Calu3 (cell line): ENCODE measurements around the gene TSEN2. TPM values are rescaled to one million over a fixed set of nuclear protein-coding genes. Genes with fewer than 3 reads are reported as not detected.

Source experiments
- BruUV-seq: library from RNA; stranded (reverse); fragments of 400-500 nt; replicated peaks from 2 replicates; lab custom pipeline; 2021; lab: Mats Ljungman, UMichigan
- CTCF ChIA-PET: fragments of 300-600 bp; sonication (Branson Sonifier 250); formaldehyde crosslinking; loops from one replicate; lab custom pipeline; 2022; ENCODE audit warnings: antibody characterized with exemption; lab: Charles Lee
- DNase-seq: peaks from one replicate; pipeline ENCODE4 v3.0.0; 2022
- H3K27ac Mint-ChIP-seq: one replicate; pipeline ENCODE4 v1.8.0; 2022; ENCODE audit warnings: mixed read lengths; ENCODE audit not compliant: unreplicated experiment
- H3K27me3 Mint-ChIP-seq: one replicate; pipeline ENCODE4 v1.8.0; 2022; ENCODE audit warnings: mixed read lengths; ENCODE audit not compliant: unreplicated experiment
- H3K36me3 Mint-ChIP-seq: one replicate; pipeline ENCODE4 v1.8.0; 2022; ENCODE audit warnings: mild to moderate bottlenecking, moderate library complexity, mixed read lengths; ENCODE audit not compliant: insufficient read depth, unreplicated experiment
- H3K4me1 Mint-ChIP-seq: one replicate; pipeline ENCODE4 v1.8.0; 2022; ENCODE audit warnings: mild to moderate bottlenecking, low read depth, mixed read lengths; ENCODE audit not compliant: unreplicated experiment
- H3K4me3 Mint-ChIP-seq: one replicate; pipeline ENCODE4 v1.8.0; 2022; ENCODE audit warnings: mild to moderate bottlenecking, low read depth, moderate library complexity, mixed read lengths; ENCODE audit not compliant: unreplicated experiment
- H3K9me3 Mint-ChIP-seq: one replicate; pipeline ENCODE4 v1.8.0; 2022; ENCODE audit warnings: low read depth, mixed read lengths; ENCODE audit not compliant: unreplicated experiment
- CTCF ChIP-seq: fragments of 200-600 bp; IDR thresholded peaks from one replicate; pipeline ENCODE4 v1.8.0; 2022; ENCODE audit warnings: antibody characterized with exemption; ENCODE audit not compliant: unreplicated experiment
- intact Hi-C: fragments of 100-400 bp; cut with micrococcal nuclease; formaldehyde crosslinking; loops from one replicate; pipeline ENCODE4 v1.10.0; 2022; ENCODE audit not compliant: unreplicated experiment
- total RNA-seq: library from RNA; stranded (reverse); gene quantifications from 2 replicates; pipeline ENCODE4 v1.2.3, GENCODE V29; 2022

TSEN2 gene
- total RNA-seq, 1 experiment from 2014 or later = 26.7 TPM

- H3K27ac Mint-ChIP-seq = no peak overlapping the region
- DNase-seq = no peak
- no peak for TF ChIP-seq CTCF
- H3K36me3 Mint-ChIP-seq = peaks cover 49% of the 10 kb centered on the region
- CTCF ChIA-PET = interaction anchor here (0.6 to 1.1 kb wide), 4 partner anchors 9 to 209 kb away, joined by 3 to 6 read pairs (median 4); no protein-coding TSS in a partner anchor
- H3K27me3 Mint-ChIP-seq = no peaks in the 10 kb centered on the region
- no TSS peak for BruUV-seq
- H3K4me3 Mint-ChIP-seq = no peak overlapping the region
- H3K4me1 Mint-ChIP-seq = peaks cover 8% of the 10 kb centered on the region
- H3K9me3 Mint-ChIP-seq = no peaks in the 10 kb centered on the region
- intact Hi-C loops = no loop called here
These were observed 94.5 kb downstream of the TSEN2 start for GRCh38 chr3:12578742-12579141.

GRCh38 chr3:12579456-12579855 lies 95.2 kb downstream of the TSEN2 start:
- H3K27ac Mint-ChIP-seq = peak overlapping the region; percentile 45
- no TSS peak for BruUV-seq
- H3K4me3 Mint-ChIP-seq = no peak overlapping the region
- CTCF ChIA-PET = interaction anchor here (1.1 kb wide), 1 partner anchor 8 kb away, joined by 6 read pairs; no protein-coding TSS in a partner anchor
- H3K27me3 Mint-ChIP-seq = no peaks in the 10 kb centered on the region
- DNase-seq = no peak
- H3K36me3 Mint-ChIP-seq = peaks cover 55% of the 10 kb centered on the region
- intact Hi-C loops = no loop called here
- peaks cover 8% of the 10 kb centered on the region for H3K4me1 Mint-ChIP-seq
- no peak for TF ChIP-seq CTCF
- H3K9me3 Mint-ChIP-seq = no peaks in the 10 kb centered on the region

GRCh38 chr3:12579905-12580304 lies 95.6 kb downstream of the TSEN2 start:
- Mint-ChIP-seq H3K36me3 (peaks cover 57% of the 10 kb centered on the region), H3K9me3 (no peaks in the 10 kb centered on the region), H3K27ac (peak overlapping the region; percentile 45), H3K4me1 (peaks cover 8% of the 10 kb centered on the region), H3K4me3 (no peak overlapping the region), H3K27me3 (no peaks in the 10 kb centered on the region)
- CTCF ChIA-PET = no interaction called here
- no peak for TF ChIP-seq CTCF
- no TSS peak for BruUV-seq
- DNase-seq = no peak
- intact Hi-C loops = no loop called here

- no peak for TF ChIP-seq CTCF
- Mint-ChIP-seq H3K27ac (no peak overlapping the region), H3K36me3 (peaks cover 58% of the 10 kb centered on the region), H3K27me3 (no peaks in the 10 kb centered on the region), H3K9me3 (no peaks in the 10 kb centered on the region), H3K4me3 (no peak overlapping the region), H3K4me1 (peaks cover 8% of the 10 kb centered on the region)
- no peak for DNase-seq
- no TSS peak for BruUV-seq
- CTCF ChIA-PET = no interaction called here
- intact Hi-C loops = no loop called here
These were observed 98.5 kb downstream of the TSEN2 start for GRCh38 chr3:12582730-12583129.

Other genes starting within 250 kb of the TSEN2 start
- 81.5 and 85.8 TPM in 2 replicates for gene PPARG, start 195.4 kb upstream of the TSEN2 start, total RNA-seq
- 2.1 and 3.9 TPM in 2 replicates for gene MKRN2OS, start 61.0 kb downstream of the TSEN2 start, total RNA-seq
- gene MKRN2, start 72.6 kb downstream of the TSEN2 start, total RNA-seq = 18.2 and 20.3 TPM in 2 replicates
- 63.4 and 69.3 TPM in 2 replicates for gene RAF1, start 179.6 kb downstream of the TSEN2 start, total RNA-seq